Spleen (tissue), 11 donors: Measurements from ENCODE around the gene CERS5. TPM values are rescaled to one million over a fixed set of nuclear protein-coding genes. Genes with fewer than 3 reads are reported as not detected.
"Not testable (repeated sequence)": the region's sequence is repeated elsewhere in the genome, so short reads cannot be mapped to it uniquely, and the experiment has no call there.

Experiments
- DNase-seq: peaks from one replicate; pipeline ENCODE4 v3.0.0-alpha.2; 2020
- H3K27ac ChIP-seq, 8 donors: fragments of 200-600 bp; sonication (generic) in 7 of 8; 1 replicate in 4 of 8; 2 replicates in 4 of 8; pipeline versions ENCODE4 v1.5.0 to v1.8.0; 2016 to 2021; ENCODE audit warnings: inconsistent platforms in 4 of 8, mild to moderate bottlenecking in 4 of 8, moderate library complexity in 1 of 8
- H3K27me3 ChIP-seq, 7 donors: fragments of 200-600 bp; sonication (generic) in 6 of 7; replicated peaks in 1 of 7; 1 replicate in 4 of 7; 2 replicates in 3 of 7; pipeline versions ENCODE4 v1.5.0 to v1.8.0; 2016 to 2021; ENCODE audit warnings: inconsistent platforms in 3 of 7, mild to moderate bottlenecking in 1 of 7
- H3K36me3 ChIP-seq, 6 donors: fragments of 200-600 bp; sonication (generic) in 5 of 6; 1 replicate in 4 of 6; 2 replicates in 2 of 6; pipeline versions ENCODE4 v1.5.0 to v1.8.0; 2016 to 2021; ENCODE audit warnings: inconsistent platforms in 2 of 6
- H3K4me1 ChIP-seq, 6 donors: fragments of 200-600 bp; sonication (generic) in 5 of 6; 1 replicate in 3 of 6; 2 replicates in 3 of 6; pipeline versions ENCODE4 v1.5.0 to v1.8.0; 2016 to 2021; ENCODE audit warnings: inconsistent platforms in 3 of 6
- H3K4me3 ChIP-seq, 8 donors: fragments of 200-600 bp; sonication (generic) in 7 of 8; 1 replicate in 4 of 8; 2 replicates in 4 of 8; pipeline versions ENCODE4 v1.5.0 to v1.8.0; 2016 to 2021; ENCODE audit warnings: inconsistent platforms in 4 of 8, mild to moderate bottlenecking in 4 of 8, moderate library complexity in 2 of 8
- H3K9me3 ChIP-seq, 8 donors: fragments of 200-600 bp; sonication (generic) in 7 of 8; 1 replicate in 4 of 8; 2 replicates in 4 of 8; pipeline versions ENCODE4 v1.5.0 to v1.8.0; 2016 to 2021; ENCODE audit warnings: inconsistent platforms in 4 of 8
- CTCF ChIP-seq, 11 experiments: fragments of 200-600 bp in 7 of 11; fragments of 450-650 bp in 4 of 11; sonication (generic) in 4 of 11; IDR thresholded peaks in 8 of 11; conservative IDR thresholded peaks in 3 of 11; 1 replicate in 7 of 11; 2 replicates in 4 of 11; pipeline versions ENCODE4 v1.4.0 to v1.8.0; 2016 to 2021; ENCODE audit warnings: antibody characterized with exemption in 11 of 11, inconsistent platforms in 4 of 11, mild to moderate bottlenecking in 1 of 11
- POLR2A ChIP-seq, 3 donors: fragments of 450-650 bp; IDR thresholded peaks; one replicate each; pipeline ENCODE4 v1.5.1; 2017; ENCODE audit warnings: antibody characterized with exemption in 3 of 3, mild to moderate bottlenecking in 1 of 3
- POLR2AphosphoS5 ChIP-seq, 3 donors: sonication (generic); formaldehyde crosslinking; IDR thresholded peaks; one replicate each; pipeline ENCODE4 v1.5.1; 2017; ENCODE audit warnings: antibody characterized with exemption in 3 of 3
- WGBS, 5 donors: extraction: QIAGEN DNeasy Blood & Tissue Kit in 3 of 5; methylation state at CpG; one replicate each; pipeline versions ENCODE4 v1.1.5 to v1.1.7; 2013 to 2018; 5-methylcytosine and 5-hydroxymethylcytosine counted together
- intact Hi-C: fragments of 100-400 bp; cut with DNase I; formaldehyde crosslinking; loops from one replicate; pipeline ENCODE4 v1.15.0; 2023; ENCODE audit warnings: low total_unique reads
- polyA plus RNA-seq, 3 donors: library from polyadenylated mRNA; stranded (reverse); fragments of 200-250 nt; gene quantifications; one replicate each; pipeline ENCODE4 v1.2.1, GENCODE V29; 2013
- total RNA-seq, 7 donors: library from RNA; depleted of rRNA in 3 of 7; stranded (reverse); fragments of >200 nt in 3 of 7; fragmentation: NEBNext Ultra II Directional in 4 of 7; extraction: Animal tissue kit (Norgen Biotek cat#: 25700) in 4 of 7; gene quantifications; one replicate each; pipeline versions ENCODE4 v1.1.0 to v1.2.1, GENCODE V29; 2016 to 2021
- donor health status: healthy with polysubstance abuse.
- donor health status: DM: no; HTN: no; CAD: no; lungs with moderate emphysema.
- donor health status: DM: no; HTN: no; CAD: no.
- donor health status: Bipolar disorder and iron deficiency.
- donor health status: healthy.
- donor health status: DM: no; HTN: no; CAD: no.
- donor health status: DM: yes; HTN: yes; CAD: no.

The CERS5 gene
- total and polyA plus RNA-seq, 10 donors, result 21.8 to 90.8 (median 43.6) TPM

- no peaks in the 10 kb centered on the region for H3K27me3 ChIP-seq
- peaks cover 3 to 48% (median 15%) of the 10 kb centered on the region in 6 donors for H3K4me1 ChIP-seq
- no peak for DNase-seq
- peaks cover 0 to 13% (median 0%) of the 10 kb centered on the region in 6 donors for H3K36me3 ChIP-seq
- intact Hi-C loops, result no loop called here
- H3K9me3 ChIP-seq, result no peaks in the 10 kb centered on the region
- TF ChIP-seq POLR2AphosphoS5 (IDR thresholded peaks at IDR 0.05), result no peak
- no peak for TF ChIP-seq POLR2A (IDR thresholded peaks at IDR 0.05)
- TF ChIP-seq CTCF (IDR thresholded peaks at IDR 0.05 in 8 of 11, conservative IDR thresholded peaks at IDR 0.05 in 3 of 11), result no peak
- no peak overlapping the region for H3K27ac ChIP-seq
- H3K4me3 ChIP-seq, result no peak overlapping the region
Observed at GRCh38 chr12:50160643-50161042, 6.5 kb downstream of the CERS5 start.

- peaks cover 0 to 32% (median 7%) of the 10 kb centered on the region in 6 donors for H3K4me1 ChIP-seq
- intact Hi-C loops, result no loop called here
- TF ChIP-seq POLR2AphosphoS5 (IDR thresholded peaks at IDR 0.05), result no peak
- TF ChIP-seq CTCF (IDR thresholded peaks at IDR 0.05 in 8 of 11, conservative IDR thresholded peaks at IDR 0.05 in 3 of 11), result no peak
- TF ChIP-seq POLR2A (IDR thresholded peaks at IDR 0.05), result no peak
- no peaks in the 10 kb centered on the region for H3K27me3 ChIP-seq
- WGBS, 5 donors, result 80 to 93% (median 86%) methylated on average over 2 of the region's 2 CpGs
- H3K27ac ChIP-seq, result no peak overlapping the region
- no peak for DNase-seq
- peaks cover 0 to 25% (median 0%) of the 10 kb centered on the region in 6 donors for H3K36me3 ChIP-seq
- no peak overlapping the region for H3K4me3 ChIP-seq
- H3K9me3 ChIP-seq, result no peaks in the 10 kb centered on the region
Observed at GRCh38 chr12:50157259-50157658, 9.9 kb downstream of the CERS5 start.

- H3K4me3 ChIP-seq, result no peak overlapping the region
- no peak overlapping the region for H3K27ac ChIP-seq
- TF ChIP-seq POLR2AphosphoS5 (IDR thresholded peaks at IDR 0.05) (no peak), CTCF (IDR thresholded peaks at IDR 0.05 in 8 of 11, conservative IDR thresholded peaks at IDR 0.05 in 3 of 11) (no peak), POLR2A (IDR thresholded peaks at IDR 0.05) (no peak)
- no peaks in the 10 kb centered on the region for H3K27me3 ChIP-seq
- DNase-seq, result no peak
- intact Hi-C loops, result no loop called here
- H3K9me3 ChIP-seq, result no peaks in the 10 kb centered on the region
- peaks cover 0 to 27% (median 5%) of the 10 kb centered on the region in 6 donors for H3K4me1 ChIP-seq
- peaks cover 0 to 25% (median 0%) of the 10 kb centered on the region in 6 donors for H3K36me3 ChIP-seq
Observed at GRCh38 chr12:50156641-50157040, 10.5 kb downstream of the CERS5 start.

GRCh38 chr12:50154947-50155346 is 12.2 kb downstream of the CERS5 start:
- H3K27me3 ChIP-seq, H3K9me3 ChIP-seq, DNase-seq, intact Hi-C loops, H3K27ac ChIP-seq, H3K4me3 ChIP-seq: not testable (repeated sequence)
- Histone ChIP-seq H3K36me3 (peaks cover 0 to 25% (median 0%) of the 10 kb centered on the region in 6 donors), H3K4me1 (peaks cover 2 to 27% (median 4%) of the 10 kb centered on the region in 6 donors)
- 86 to 91% (median 87%) methylated on average over 5 of the region's 5 CpGs for WGBS, 5 donors
